IMR-90 (cell line): ENCODE results near the gene SPINK5. TPM values are rescaled to one million over a fixed set of nuclear protein-coding genes. Genes with fewer than 3 reads are reported as not detected.

ENCODE experiments used
- ATAC-seq: fragments of 200-7000 bp; cut with Tn5 transposase; 2 replicates; pipeline ENCODE4 v1.9.1; 2020; ENCODE audit warnings: low read depth, mild to moderate bottlenecking, moderate library complexity
- BruUV-seq: library from RNA; stranded (reverse); fragments of 400-500 nt; replicated peaks from 2 replicates; lab custom pipeline; 2021; lab: Mats Ljungman, UMichigan
- CTCF ChIA-PET: fragments of 300-600 bp; formaldehyde crosslinking; extraction: SDS; loops from one replicate; lab custom pipeline; 2021; ENCODE audit warnings: antibody characterized with exemption; lab: Yijun Ruan, JAX
- POLR2A ChIA-PET: fragments of 300-600 bp; sonication (Branson Sonifier 250); formaldehyde crosslinking; loops from one replicate; lab custom pipeline; 2022; ENCODE audit warnings: antibody characterized with exemption; ENCODE audit not compliant: unreplicated experiment; lab: Charles Lee
- DNase-seq: peaks from one replicate; pipeline ENCODE4 v3.0.0; 2013
- H2AFZ ChIP-seq: replicated peaks from 2 replicates; pipeline ENCODE3; 2013; ENCODE audit warnings: low read length, mild to moderate bottlenecking; ENCODE audit not compliant: poor library complexity
- H2AK5ac ChIP-seq: 2 replicates; pipeline ENCODE4 v1.6.1; 2013; ENCODE audit warnings: low read depth, low read length, inconsistent platforms
- H2AK9ac ChIP-seq: replicated peaks from 2 replicates; pipeline ENCODE3; 2013; ENCODE audit warnings: mild to moderate bottlenecking, low read depth, low read length, moderate library complexity; ENCODE audit not compliant: poor library complexity
- H2BK120ac ChIP-seq: 2 replicates; pipeline ENCODE4 v1.6.1; 2013; ENCODE audit warnings: low read depth, low read length, inconsistent platforms
- H2BK15ac ChIP-seq: 3 replicates; pipeline ENCODE4 v1.6.1; 2013; ENCODE audit warnings: low read depth, low read length, inconsistent platforms
- H2BK20ac ChIP-seq: 2 replicates; pipeline ENCODE4 v1.6.1; 2013; ENCODE audit warnings: low read depth, mild to moderate bottlenecking, inconsistent platforms, low read length, moderate library complexity
- H2BK5ac ChIP-seq: 2 replicates; pipeline ENCODE4 v1.6.1; 2013; ENCODE audit warnings: mild to moderate bottlenecking, low read depth, low read length, inconsistent platforms; ENCODE audit not compliant: poor library complexity, severe bottlenecking
- H3K14ac ChIP-seq: replicated peaks from 2 replicates; pipeline ENCODE4 v1.6.1; 2013; ENCODE audit warnings: low read depth, low read length, inconsistent platforms
- H3K18ac ChIP-seq: 2 replicates; pipeline ENCODE4 v1.6.1; 2013; ENCODE audit warnings: low read depth, low read length, control low read depth
- H3K23ac ChIP-seq: 2 replicates; pipeline ENCODE4 v1.6.1; 2013; ENCODE audit warnings: low read depth, low read length, inconsistent platforms
- H3K27ac ChIP-seq: 2 replicates; pipeline ENCODE4 v1.5.1; 2013; ENCODE audit warnings: mild to moderate bottlenecking, control low read depth, low read length; ENCODE audit not compliant: insufficient read depth
- H3K27me3 ChIP-seq: 2 replicates; pipeline ENCODE4 v1.6.1; 2013; ENCODE audit warnings: low read length; ENCODE audit not compliant: control insufficient read depth, insufficient read depth
- H3K36me3 ChIP-seq: 2 replicates; pipeline ENCODE4 v1.6.1; 2013; ENCODE audit warnings: low read length, mixed read lengths; ENCODE audit not compliant: control insufficient read depth, insufficient read depth
- H3K4ac ChIP-seq: 2 replicates; pipeline ENCODE4 v1.6.1; 2013; ENCODE audit warnings: low read depth, low read length, inconsistent platforms
- H3K4me1 ChIP-seq: 2 replicates; pipeline ENCODE4 v1.6.1; 2013; ENCODE audit warnings: low read length, mixed read lengths; ENCODE audit not compliant: control insufficient read depth, insufficient read depth
- H3K4me2 ChIP-seq: 2 replicates; pipeline ENCODE4 v1.6.1; 2013; ENCODE audit warnings: low read depth, mild to moderate bottlenecking, control low read depth, low read length, moderate library complexity
- H3K4me3 ChIP-seq: 2 replicates; pipeline ENCODE4 v1.5.1; 2013; ENCODE audit warnings: low read depth, mild to moderate bottlenecking, control low read depth, low read length, moderate library complexity; ENCODE audit not compliant: insufficient read depth
- H3K56ac ChIP-seq: 2 replicates; pipeline ENCODE4 v1.6.1; 2013; ENCODE audit warnings: low read length, inconsistent platforms; ENCODE audit not compliant: insufficient read depth; ENCODE audit errors: extremely low read depth
- H3K79me1 ChIP-seq, 2 experiments: 2 replicates each; pipeline ENCODE4 v1.6.1; 2013; ENCODE audit warnings: low read length in 2 of 2, inconsistent platforms in 1 of 2, low read depth in 1 of 2
- H3K9ac ChIP-seq: 2 replicates; pipeline ENCODE4 v1.6.1; 2013; ENCODE audit warnings: low read depth, low read length, control low read depth
- H3K9me1 ChIP-seq: 2 replicates; pipeline ENCODE4 v1.6.1; 2013; ENCODE audit warnings: low read length, inconsistent platforms; ENCODE audit not compliant: insufficient read depth
- H3K9me3 ChIP-seq: 2 replicates; pipeline ENCODE4 v1.6.1; 2013; ENCODE audit warnings: low read length; ENCODE audit not compliant: control insufficient read depth, insufficient read depth
- H4K20me1 ChIP-seq: 2 replicates; pipeline ENCODE4 v1.6.1; 2013; ENCODE audit warnings: low read length, inconsistent platforms; ENCODE audit not compliant: insufficient read depth
- H4K5ac ChIP-seq: 2 replicates; pipeline ENCODE4 v1.6.1; 2013; ENCODE audit warnings: mild to moderate bottlenecking, low read depth, low read length, control low read depth
- H4K8ac ChIP-seq, 2 experiments: 2 replicates each; pipeline ENCODE4 v1.6.1; 2013; ENCODE audit warnings: low read depth in 2 of 2, low read length in 2 of 2, control low read depth in 1 of 2, inconsistent platforms in 1 of 2
- H4K91ac ChIP-seq: 2 replicates; pipeline ENCODE4 v1.6.1; 2013; ENCODE audit warnings: low read depth, low read length, inconsistent platforms; ENCODE audit not compliant: insufficient read depth
- BHLHE40 ChIP-seq: fragments of 150-350 bp; IDR thresholded peaks from 2 replicates; pipeline ENCODE4 v1.6.1; 2016; ENCODE audit warnings: mild to moderate bottlenecking, low read depth, low read length
- FOS ChIP-seq: fragments of 150-350 bp; IDR thresholded peaks from 2 replicates; pipeline ENCODE4 v1.6.1; 2016; ENCODE audit warnings: low read depth, low read length
- NFE2L2 ChIP-seq: fragments of 150-350 bp; IDR thresholded peaks from 2 replicates; pipeline ENCODE4 v1.6.1; 2016; ENCODE audit warnings: low read depth, mild to moderate bottlenecking, low read length
- WGBS, 2 experiments: methylation state at CpG; one replicate each; pipeline versions ENCODE4 v1.1.5 to v1.1.7; 2013; ENCODE audit warnings: missing lambda C conversion rate in 2 of 2; ENCODE audit not compliant: insufficient read length in 1 of 2; ENCODE audit errors: extremely low coverage in 2 of 2; 5-methylcytosine and 5-hydroxymethylcytosine counted together
- dilution Hi-C: fragments of 300-500 bp; cut with HindIII; formaldehyde crosslinking; loops from one replicate; pipeline ENCODE4 v1.14.3; 2018; ENCODE audit warnings: low sequenced_read_pairs; ENCODE audit not compliant: unreplicated experiment
- in situ Hi-C: fragments of 300-500 bp; cut with MboI; formaldehyde crosslinking; loops from 3 replicates; pipeline ENCODE4 v1.14.3; 2019; ENCODE audit warnings: low sequenced_read_pairs, inconsistent platforms, mixed read lengths
- intact Hi-C: fragments of 100-400 bp; cut with micrococcal nuclease; formaldehyde crosslinking; loops from 2 replicates; pipeline ENCODE4 v1.10.0; 2022
- polyA plus RNA-seq, 3 experiments: library from polyadenylated mRNA; depleted of rRNA; stranded (reverse); fragments of >200 nt; gene quantifications; 2 replicates each; pipeline ENCODE4 v1.2.3, GENCODE V29; 2012; ENCODE audit warnings: low replicate concordance in 1 of 3
- total RNA-seq: library from RNA; depleted of rRNA; stranded (reverse); fragments of >200 nt; gene quantifications from 2 replicates; pipeline ENCODE4 v1.2.3, GENCODE V29; 2012

SPINK5 gene
- total and polyA plus RNA-seq, 2 of the 4 experiments (the other 2 are of a cell fraction), result not detected

DNA sequence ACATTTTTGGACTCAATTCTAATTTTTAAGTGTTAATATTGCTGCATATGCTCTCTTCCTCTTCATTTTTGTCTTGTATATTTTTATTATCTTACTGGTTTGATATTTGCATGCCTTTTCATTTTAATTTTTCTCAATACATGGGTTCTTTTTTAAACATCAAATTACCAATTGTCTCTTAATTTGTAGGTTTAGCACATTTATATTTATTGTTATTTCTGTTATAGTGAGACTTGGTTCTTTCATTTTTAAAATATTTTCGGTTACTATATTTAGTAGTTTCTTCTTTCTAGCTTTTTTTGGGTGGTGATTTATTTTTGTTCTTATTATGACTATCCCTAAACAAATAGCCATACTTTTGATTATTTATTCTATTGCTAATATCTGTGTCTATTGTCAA, 19.4 kb downstream of the SPINK5 start:
- H3K18ac ChIP-seq, result no peak overlapping the region
- no peak overlapping the region for H3K27ac ChIP-seq
- DNase-seq, result no peak
- ATAC-seq, result no peak
- CTCF ChIA-PET, result no interaction called here
- H2AK5ac ChIP-seq, result no peak overlapping the region
- no peaks in the 10 kb centered on the region for H3K36me3 ChIP-seq
- POLR2A ChIA-PET, result no interaction called here
- no peaks in the 10 kb centered on the region for H3K79me1 ChIP-seq
- dilution Hi-C loops (no loop called here), in situ Hi-C loops (no loop called here), intact Hi-C loops (no loop called here)
- H3K4ac ChIP-seq, result no peak overlapping the region
- no peak overlapping the region for H4K91ac ChIP-seq
- H3K4me1 ChIP-seq, result no peaks in the 10 kb centered on the region
- no peak overlapping the region for H2AFZ ChIP-seq
- no peak overlapping the region for H3K9ac ChIP-seq
- no peaks in the 10 kb centered on the region for H3K9me1 ChIP-seq
- TF ChIP-seq NFE2L2, result no peak
- TF ChIP-seq BHLHE40, result no peak
- TF ChIP-seq FOS, result no peak
- H2BK20ac ChIP-seq, result no peak overlapping the region
- no peaks in the 10 kb centered on the region for H4K20me1 ChIP-seq
- no peak overlapping the region for H3K4me3 ChIP-seq
- BruUV-seq, result no TSS peak
- no peaks in the 10 kb centered on the region for H3K27me3 ChIP-seq
- H2BK5ac ChIP-seq, result no peak overlapping the region
- H2BK15ac ChIP-seq, result no peak overlapping the region
- H3K56ac ChIP-seq, result no peak overlapping the region
- no CpG with 5 or more reads among the region's 1 CpG for WGBS, 2 experiments
- H4K8ac ChIP-seq, result no peak overlapping the region
- no peak overlapping the region for H3K4me2 ChIP-seq
- no peak overlapping the region for H2BK120ac ChIP-seq
- no peak overlapping the region for H2AK9ac ChIP-seq
- H3K23ac ChIP-seq, result no peak overlapping the region
- no peak overlapping the region for H3K14ac ChIP-seq
- H3K9me3 ChIP-seq, result no peaks in the 10 kb centered on the region
- H4K5ac ChIP-seq, result no peak overlapping the region
